ENCODE data around the gene P2RX3. TPM values are rescaled to one million over a fixed set of nuclear protein-coding genes. Genes with fewer than 3 reads are reported as not detected.

The P2RX3 gene
- total and polyA plus RNA-seq, 9 donors = 1.3 to 5.2 (median 2.5) TPM

DNA sequence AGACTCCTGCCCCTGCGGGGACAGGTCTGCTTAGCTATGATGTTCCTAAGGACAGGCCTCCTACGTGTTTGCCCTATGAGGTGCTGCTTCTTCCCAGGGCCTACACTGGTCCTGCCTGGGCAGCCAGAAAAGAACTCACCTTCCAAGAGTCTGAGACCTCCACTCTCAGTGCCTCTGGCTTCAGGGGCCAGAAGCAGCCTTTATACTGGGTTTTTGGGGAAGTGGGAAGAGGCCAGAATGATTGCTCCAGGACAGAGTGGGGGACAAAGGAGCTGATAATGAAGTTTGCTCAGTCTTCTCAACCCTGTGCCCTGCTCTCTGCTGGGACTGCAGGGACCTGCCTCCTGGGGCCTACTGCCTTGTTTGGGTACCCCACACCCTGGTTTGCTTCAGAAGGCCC, 42.8 kb downstream of the P2RX3 start, which contains the start of gene PRG3:
Gene PRG3 (minus strand): TSS at position 176 of the 400 bp plus-strand sequence. CDS start 442 bp downstream, outside the sequence.
- DNase-seq = no peak
- WGBS (ENCODE audit: insufficient coverage) = 74% methylated on average over 2 of the region's 2 CpGs
- no peak within 1 kb of the TSS for H3K27ac ChIP-seq (ENCODE audit: low read length)

DNA sequence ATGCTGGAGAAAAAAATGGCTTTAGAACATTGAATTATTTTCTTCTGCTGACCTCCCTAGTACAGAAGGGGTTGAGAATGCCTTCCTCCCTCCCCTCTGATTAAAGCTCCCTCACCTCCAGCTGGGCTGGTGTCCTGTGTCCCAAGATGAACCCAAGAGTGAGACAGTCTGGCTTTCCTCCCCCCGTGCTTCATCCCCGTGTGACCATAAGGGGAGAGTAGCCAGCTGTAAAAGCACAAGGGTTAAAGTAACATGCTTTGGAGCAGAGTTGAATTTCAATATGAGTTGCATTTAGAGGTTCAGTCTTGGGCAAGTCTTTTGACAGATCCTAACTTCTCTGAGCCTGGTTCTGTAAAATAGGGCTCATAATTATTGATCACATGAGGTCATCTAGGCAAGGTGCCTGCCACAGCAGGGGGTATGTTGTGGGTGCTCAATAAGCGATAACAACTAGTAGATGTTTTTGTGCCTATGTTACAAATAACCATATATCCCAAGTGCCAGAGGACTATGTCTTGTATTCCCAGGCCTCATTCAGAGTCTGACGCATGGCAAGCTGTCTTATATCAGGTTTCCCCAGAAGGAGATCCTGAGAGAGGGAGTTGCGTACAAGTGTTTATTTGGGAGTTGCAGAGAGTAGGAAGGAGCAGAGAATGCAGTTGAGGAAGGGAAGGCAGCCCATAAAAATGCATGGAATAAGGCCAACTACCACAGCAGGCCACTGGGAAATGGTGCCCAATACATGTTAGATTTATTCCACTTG, 48.2 kb downstream of the P2RX3 start:
- Histone ChIP-seq H3K36me3 (ENCODE audit: control insufficient read depth, insufficient read depth, low read length) (no peaks in the 10 kb centered on the region), H3K9me3 (replicated peaks; ENCODE audit: control insufficient read depth, low read depth, low read length) (no peaks in the 10 kb centered on the region), H3K27ac (ENCODE audit: low read length) (no peak overlapping the region), H3K27me3 (ENCODE audit: control insufficient read depth, insufficient read depth, low read length) (peaks cover 4% of the 10 kb centered on the region), H3K4me1 (ENCODE audit: control insufficient read depth, insufficient read depth, low read length) (peaks cover 5% of the 10 kb centered on the region), H3K4me3 (ENCODE audit: low read length) (no peak overlapping the region)
- WGBS (ENCODE audit: insufficient coverage) = 80% methylated on average over 1 of the region's 5 CpGs
- DNase-seq = no peak

More for the DNA sequence above, 42.8 kb downstream of the P2RX3 start, which contains the start of gene PRG3:
- no peaks in the 10 kb centered on the region for H3K4me1 ChIP-seq (ENCODE audit: control insufficient read depth, insufficient read depth, low read length)
- no peaks in the 10 kb centered on the region for H3K36me3 ChIP-seq (ENCODE audit: control insufficient read depth, insufficient read depth, low read length)
- peaks cover 4% of the 10 kb centered on the region for H3K27me3 ChIP-seq (ENCODE audit: control insufficient read depth, insufficient read depth, low read length)
- no peak within 1 kb of the TSS for H3K4me3 ChIP-seq (ENCODE audit: low read length)
- no peaks in the 10 kb centered on the region for H3K9me3 ChIP-seq (replicated peaks; ENCODE audit: control insufficient read depth, low read depth, low read length)

- Histone ChIP-seq H3K27ac (ENCODE audit: low read length) (no peak overlapping the region), H3K4me1 (ENCODE audit: control insufficient read depth, insufficient read depth, low read length) (peaks cover 5% of the 10 kb centered on the region), H3K9me3 (replicated peaks; ENCODE audit: control insufficient read depth, low read depth, low read length) (no peaks in the 10 kb centered on the region), H3K4me3 (ENCODE audit: low read length) (no peak overlapping the region), H3K27me3 (ENCODE audit: control insufficient read depth, insufficient read depth, low read length) (peaks cover 4% of the 10 kb centered on the region), H3K36me3 (ENCODE audit: control insufficient read depth, insufficient read depth, low read length) (no peaks in the 10 kb centered on the region)
- WGBS (ENCODE audit: insufficient coverage) = 79% methylated on average over 6 of the region's 16 CpGs
- DNase-seq = peak; percentile 22
Observed at GRCh38 chr11:57387289-57388030, 49.3 kb downstream of the P2RX3 start.

- WGBS (ENCODE audit: insufficient coverage) = 61% methylated on average over 2 of the region's 2 CpGs
- H3K27me3 ChIP-seq (ENCODE audit: control insufficient read depth, insufficient read depth, low read length) = peaks cover 4% of the 10 kb centered on the region
- H3K4me3 ChIP-seq (ENCODE audit: low read length) = no peak within 1 kb of the TSS
- H3K27ac ChIP-seq (ENCODE audit: low read length) = no peak within 1 kb of the TSS
- no peaks in the 10 kb centered on the region for H3K9me3 ChIP-seq (replicated peaks; ENCODE audit: control insufficient read depth, low read depth, low read length)
- H3K36me3 ChIP-seq (ENCODE audit: control insufficient read depth, insufficient read depth, low read length) = no peaks in the 10 kb centered on the region
- DNase-seq = no peak
- peaks cover 5% of the 10 kb centered on the region for H3K4me1 ChIP-seq (ENCODE audit: control insufficient read depth, insufficient read depth, low read length)
Observed at GRCh38 chr11:57390535-57390934, 52.4 kb downstream of the P2RX3 start, which contains the start of gene PRG2. TSS of gene PRG2 (minus strand) at chr11:57390650. CDS start at chr11:57389944, 706 bp downstream.

GRCh38 chr11:57391111-57391510, 53.0 kb downstream of the P2RX3 start:
- WGBS (ENCODE audit: insufficient coverage) = 92% methylated on average over 2 of the region's 3 CpGs
- H3K9me3 ChIP-seq (replicated peaks; ENCODE audit: control insufficient read depth, low read depth, low read length) = no peaks in the 10 kb centered on the region
- peaks cover 5% of the 10 kb centered on the region for H3K4me1 ChIP-seq (ENCODE audit: control insufficient read depth, insufficient read depth, low read length)
- no peak for DNase-seq
- no peak overlapping the region for H3K4me3 ChIP-seq (ENCODE audit: low read length)
- H3K27ac ChIP-seq (ENCODE audit: low read length) = no peak overlapping the region
- no peaks in the 10 kb centered on the region for H3K36me3 ChIP-seq (ENCODE audit: control insufficient read depth, insufficient read depth, low read length)
- H3K27me3 ChIP-seq (ENCODE audit: control insufficient read depth, insufficient read depth, low read length) = peaks cover 4% of the 10 kb centered on the region

- Histone ChIP-seq H3K27me3 (ENCODE audit: control insufficient read depth, insufficient read depth, low read length) (peaks cover 4% of the 10 kb centered on the region), H3K27ac (ENCODE audit: low read length) (no peak overlapping the region), H3K4me3 (ENCODE audit: low read length) (no peak overlapping the region), H3K36me3 (ENCODE audit: control insufficient read depth, insufficient read depth, low read length) (no peaks in the 10 kb centered on the region), H3K4me1 (ENCODE audit: control insufficient read depth, insufficient read depth, low read length) (peaks cover 5% of the 10 kb centered on the region), H3K9me3 (replicated peaks; ENCODE audit: control insufficient read depth, low read depth, low read length) (no peaks in the 10 kb centered on the region)
- DNase-seq = no peak
- WGBS (ENCODE audit: insufficient coverage) = 63% methylated on average over 1 of the region's 2 CpGs
Observed at GRCh38 chr11:57391539-57391938, 53.4 kb downstream of the P2RX3 start.

DNA sequence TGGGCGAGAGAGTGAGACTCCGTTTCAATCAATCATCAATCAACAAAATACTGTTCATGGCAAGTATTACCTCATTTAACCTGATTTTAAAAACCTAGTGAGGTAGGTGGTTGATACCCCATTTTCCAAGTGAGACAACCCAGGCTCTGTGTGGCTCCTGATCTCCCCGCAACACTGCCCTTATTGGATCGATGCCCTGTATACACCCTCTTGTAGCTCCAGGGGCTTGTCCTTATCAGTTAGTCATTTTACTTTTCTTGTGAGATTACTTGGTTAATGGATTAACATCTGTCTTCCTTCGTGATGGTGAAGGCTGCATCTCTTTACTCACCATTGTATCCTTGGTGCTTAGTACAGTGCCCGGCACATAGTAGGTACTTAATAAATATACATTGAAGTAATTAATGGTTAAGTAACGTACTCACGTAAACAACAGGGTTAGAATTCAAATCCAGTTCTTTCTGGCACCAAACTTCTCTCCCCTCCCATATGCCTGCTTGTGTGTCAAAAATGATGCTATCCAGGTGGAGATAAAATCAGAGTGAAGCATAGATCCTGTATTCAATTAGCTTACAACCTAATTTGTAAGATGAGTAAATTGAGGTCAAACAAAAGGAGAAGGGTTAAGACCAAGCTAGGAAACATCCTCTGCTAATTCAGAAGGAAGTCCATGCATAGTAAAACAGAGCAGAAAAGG, 54.1 kb downstream of the P2RX3 start:
- Histone ChIP-seq H3K27me3 (ENCODE audit: control insufficient read depth, insufficient read depth, low read length) (peaks cover 4% of the 10 kb centered on the region), H3K4me1 (ENCODE audit: control insufficient read depth, insufficient read depth, low read length) (no peaks in the 10 kb centered on the region), H3K9me3 (replicated peaks; ENCODE audit: control insufficient read depth, low read depth, low read length) (no peaks in the 10 kb centered on the region), H3K36me3 (ENCODE audit: control insufficient read depth, insufficient read depth, low read length) (no peaks in the 10 kb centered on the region), H3K27ac (ENCODE audit: low read length) (no peak overlapping the region), H3K4me3 (ENCODE audit: low read length) (no peak overlapping the region)
- no peak for DNase-seq
- WGBS (ENCODE audit: insufficient coverage) = no CpG with 5 or more reads among the region's 8 CpGs

GRCh38 chr11:57392763-57393105, 54.6 kb downstream of the P2RX3 start:
- H3K36me3 ChIP-seq (ENCODE audit: control insufficient read depth, insufficient read depth, low read length) = no peaks in the 10 kb centered on the region
- H3K27me3 ChIP-seq (ENCODE audit: control insufficient read depth, insufficient read depth, low read length) = peaks cover 4% of the 10 kb centered on the region
- no peak overlapping the region for H3K4me3 ChIP-seq (ENCODE audit: low read length)
- H3K4me1 ChIP-seq (ENCODE audit: control insufficient read depth, insufficient read depth, low read length) = no peaks in the 10 kb centered on the region
- H3K9me3 ChIP-seq (replicated peaks; ENCODE audit: control insufficient read depth, low read depth, low read length) = no peaks in the 10 kb centered on the region
- whole genome bisulfite sequencing (ENCODE audit: insufficient coverage) = no CpG with 5 or more reads among the region's 4 CpGs
- no peak overlapping the region for H3K27ac ChIP-seq (ENCODE audit: low read length)
- DNase-seq = no peak

DNA sequence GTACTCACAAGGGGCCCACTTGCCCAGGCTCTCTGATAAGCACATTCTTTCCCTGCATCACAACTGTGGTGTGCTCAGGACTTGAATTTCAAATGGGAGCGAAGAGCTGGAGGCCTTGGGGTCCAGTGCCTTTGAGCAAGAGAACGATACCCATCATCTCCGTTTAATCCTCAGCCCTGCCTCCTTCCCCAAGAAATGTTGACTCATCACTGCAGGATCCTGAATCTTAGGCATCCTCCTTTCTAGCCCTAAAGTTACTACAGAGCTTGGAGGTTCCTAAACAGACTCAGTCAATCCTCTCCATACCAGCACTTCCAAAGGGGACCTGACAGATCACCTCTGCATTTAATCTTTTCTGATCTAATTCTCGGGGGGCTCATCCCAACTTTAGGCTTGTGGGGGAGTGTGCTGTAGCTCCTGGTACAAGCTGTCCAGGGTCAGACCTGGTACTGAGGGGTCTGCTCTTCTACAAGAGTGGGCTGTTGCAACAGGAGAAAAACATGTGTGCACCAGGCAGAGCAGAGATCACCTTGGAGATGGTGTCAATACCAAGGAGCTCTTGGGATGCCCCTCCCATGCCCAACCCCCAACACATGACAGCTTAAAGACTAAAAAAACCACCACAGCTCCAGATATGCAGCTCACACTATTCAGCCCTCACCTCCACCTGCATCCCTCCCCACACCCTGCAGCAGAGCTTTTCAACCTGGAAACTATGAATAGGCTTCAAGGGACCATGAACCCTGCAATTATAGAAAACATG, 56.2 kb downstream of the P2RX3 start:
- Histone ChIP-seq H3K4me1 (ENCODE audit: control insufficient read depth, insufficient read depth, low read length) (no peaks in the 10 kb centered on the region), H3K4me3 (ENCODE audit: low read length) (no peak overlapping the region), H3K27ac (ENCODE audit: low read length) (no peak overlapping the region), H3K9me3 (replicated peaks; ENCODE audit: control insufficient read depth, low read depth, low read length) (no peaks in the 10 kb centered on the region), H3K36me3 (ENCODE audit: control insufficient read depth, insufficient read depth, low read length) (no peaks in the 10 kb centered on the region), H3K27me3 (ENCODE audit: control insufficient read depth, insufficient read depth, low read length) (no peaks in the 10 kb centered on the region)
- no peak for DNase-seq
- WGBS (ENCODE audit: insufficient coverage) = 75% methylated on average over 4 of the region's 4 CpGs
